GM23338 (cell line): ENCODE results near the gene SCN9A. TPM values are rescaled to one million over a fixed set of nuclear protein-coding genes. Genes with fewer than 3 reads are reported as not detected.

Experiments used
- ATAC-seq: fragments of 200-7000 bp; cut with Tn5 transposase; 3 replicates; pipeline ENCODE4 v1.9.1; 2020
- DNase-seq: peaks from one replicate; pipeline ENCODE4 v3.0.0-alpha.2; 2015; ENCODE audit warnings: low spot score
- H2AFZ ChIP-seq: fragments of 200-600 bp; sonication (generic); 2 replicates; pipeline ENCODE4 v1.8.0; 2016; ENCODE audit warnings: antibody characterized with exemption, mild to moderate bottlenecking, moderate library complexity
- H3F3A ChIP-seq: fragments of 200-600 bp; sonication (generic); replicated peaks from 2 replicates; pipeline ENCODE4 v1.8.0; 2017; ENCODE audit warnings: antibody characterized with exemption, mixed run types, low read depth
- H3K27ac ChIP-seq: fragments of 200-600 bp; sonication (generic); 2 replicates; pipeline ENCODE4 v1.6.1; 2016; ENCODE audit warnings: low read depth
- H3K27me3 ChIP-seq: fragments of 200-600 bp; sonication (generic); 2 replicates; pipeline ENCODE4 v1.8.0; 2016; ENCODE audit warnings: mild to moderate bottlenecking, mixed run types, moderate library complexity; ENCODE audit not compliant: insufficient read depth
- H3K36me3 ChIP-seq: fragments of 200-600 bp; sonication (generic); 2 replicates; pipeline ENCODE4 v1.8.0; 2016; ENCODE audit warnings: mild to moderate bottlenecking; ENCODE audit not compliant: insufficient read depth
- H3K4me1 ChIP-seq: fragments of 200-600 bp; sonication (generic); 2 replicates; pipeline ENCODE4 v1.8.0; 2016; ENCODE audit warnings: mild to moderate bottlenecking, moderate library complexity; ENCODE audit not compliant: insufficient read depth
- H3K4me2 ChIP-seq: fragments of 200-600 bp; sonication (generic); 2 replicates; pipeline ENCODE4 v1.7.1; 2017; ENCODE audit warnings: mixed run types
- H3K4me3 ChIP-seq: fragments of 200-600 bp; sonication (generic); 2 replicates; pipeline ENCODE4 v1.6.1; 2016; ENCODE audit warnings: mixed run types
- H3K79me2 ChIP-seq: fragments of 200-600 bp; sonication (generic); replicated peaks from 2 replicates; pipeline ENCODE4 v1.8.0; 2017; ENCODE audit warnings: mild to moderate bottlenecking; ENCODE audit not compliant: insufficient read depth
- H3K9me2 ChIP-seq: fragments of 200-600 bp; sonication (generic); 2 replicates; pipeline ENCODE4 v1.8.0; 2017; ENCODE audit not compliant: insufficient read depth
- H4K20me1 ChIP-seq: fragments of 200-600 bp; sonication (generic); replicated peaks from 2 replicates; pipeline ENCODE4 v1.8.0; 2017; ENCODE audit warnings: mild to moderate bottlenecking; ENCODE audit not compliant: insufficient read depth
- H3K27ac Mint-ChIP-seq: 2 replicates; pipeline ENCODE4 v1.8.0; 2020; ENCODE audit warnings: inconsistent platforms, mild to moderate bottlenecking, moderate library complexity, mixed read lengths
- H3K27me3 Mint-ChIP-seq: 3 replicates; pipeline ENCODE4 v1.8.0; 2022; ENCODE audit warnings: low read depth, mild to moderate bottlenecking, moderate library complexity, mixed read lengths, inconsistent platforms; ENCODE audit not compliant: insufficient read depth, poor library complexity
- H3K36me3 Mint-ChIP-seq: 3 replicates; pipeline ENCODE4 v1.8.0; 2021; ENCODE audit warnings: low read depth, mild to moderate bottlenecking, inconsistent platforms, moderate library complexity, mixed read lengths
- H3K4me1 Mint-ChIP-seq: 3 replicates; pipeline ENCODE4 v1.8.0; 2020; ENCODE audit warnings: mild to moderate bottlenecking, inconsistent platforms, mixed read lengths
- H3K4me3 Mint-ChIP-seq: 3 replicates; pipeline ENCODE4 v1.8.0; 2021; ENCODE audit warnings: moderate library complexity, mild to moderate bottlenecking, inconsistent platforms, mixed read lengths
- H3K9me3 Mint-ChIP-seq: 3 replicates; pipeline ENCODE4 v1.8.0; 2020; ENCODE audit warnings: moderate library complexity, mild to moderate bottlenecking, inconsistent platforms, mixed read lengths
- CREB1 ChIP-seq: fragments of 250-450 bp; sonication (Bioruptor Pico); IDR thresholded peaks from 2 replicates; pipeline ENCODE4 v1.5.0; 2020; ENCODE audit warnings: low read depth, mild to moderate bottlenecking, moderate library complexity
- NANOG ChIP-seq: IDR thresholded peaks from 2 replicates; pipeline ENCODE4 v1.6.1; 2016; ENCODE audit warnings: antibody characterized with exemption, borderline replicate concordance
- STAT1 ChIP-seq: IDR thresholded peaks from one replicate; pipeline ENCODE4 v1.6.1; 2016; ENCODE audit warnings: antibody characterized with exemption; ENCODE audit not compliant: unreplicated experiment
- ZNF462 ChIP-seq: fragments of 250-450 bp; sonication (Bioruptor Pico); IDR thresholded peaks from 2 replicates; pipeline ENCODE4 v1.5.0; 2020; ENCODE audit warnings: mild to moderate bottlenecking, moderate library complexity
- polyA plus RNA-seq: library from polyadenylated mRNA; unstranded; fragments of >200 nt; fragmentation: Nextera tagmentation; extraction: Ambion mirVana; gene quantifications from 2 replicates; pipeline ENCODE4 v1.2.1, GENCODE V29; 2016
- total RNA-seq: library from RNA; depleted of rRNA; stranded (reverse); fragments of >200 nt; shearing (Covaris generic); gene quantifications from 2 replicates; pipeline ENCODE4 v1.2.3, GENCODE V29; 2014

The SCN9A gene
- total and polyA plus RNA-seq, 2 experiments from 2014 or later: 8.8 to 9.5 TPM

- TF ChIP-seq STAT1: no peak
- TF ChIP-seq ZNF462 (CRISPR knock-in tag): no peak
- no peak for TF ChIP-seq NANOG
Observed at GRCh38 chr2:166240387-166241313, 135.1 kb downstream of the SCN9A start (continued).

- Histone ChIP-seq H3K36me3 (no peaks in the 10 kb centered on the region), H3K27ac (no peak overlapping the region), H4K20me1 (no peaks in the 10 kb centered on the region), H3K27me3 (no peaks in the 10 kb centered on the region), H3K9me2 (no peaks in the 10 kb centered on the region), H3K4me3 (no peak overlapping the region), H2AFZ (no peak overlapping the region), H3K4me2 (no peak overlapping the region), H3K4me1 (peaks cover 7% of the 10 kb centered on the region), H3F3A (no peaks in the 10 kb centered on the region), H3K79me2 (no peaks in the 10 kb centered on the region)
- Mint-ChIP-seq H3K9me3 (no peaks in the 10 kb centered on the region), H3K27ac (no peak overlapping the region), H3K4me1 (peaks cover 11% of the 10 kb centered on the region), H3K27me3 (no peaks in the 10 kb centered on the region), H3K36me3 (no peaks in the 10 kb centered on the region), H3K4me3 (no peak overlapping the region)
- DNase-seq (no peak), ATAC-seq (no peak)
- no peak for TF ChIP-seq CREB1
Observed at GRCh38 chr2:166239548-166239947, 136.2 kb downstream of the SCN9A start.
